Measurements from ENCODE around the gene EIF4A3.

EIF4A3 gene

GRCh38 chr17:80086616-80087015 lies 60.3 kb downstream of the EIF4A3 start:
- no peak for DNase-seq (ENCODE audit: low read depth)
- no peak overlapping the region for H3K4me3 ChIP-seq (ENCODE audit: low read depth, low read length)
- TF ChIP-seq CTCF (IDR thresholded peaks at IDR 0.05; ENCODE audit: low read depth, low read length, missing control alignments) = no peak

GRCh38 chr17:80086081-80086480 lies 60.8 kb downstream of the EIF4A3 start:
- no peak for DNase-seq (ENCODE audit: low read depth)
- no peak for TF ChIP-seq CTCF (IDR thresholded peaks at IDR 0.05; ENCODE audit: low read depth, low read length, missing control alignments)
- no peak overlapping the region for H3K4me3 ChIP-seq (ENCODE audit: low read depth, low read length)

GRCh38 chr17:80084773-80085172 lies 62.2 kb downstream of the EIF4A3 start:
- DNase-seq (ENCODE audit: low read depth) = no peak
- no peak overlapping the region for H3K4me3 ChIP-seq (ENCODE audit: low read depth, low read length)
- no peak for TF ChIP-seq CTCF (IDR thresholded peaks at IDR 0.05; ENCODE audit: low read depth, low read length, missing control alignments)
